Natural killer cell treated with Interleukin-12 subunit alpha and Interleukin-12 subunit beta and Interleukin-15 and Interleukin-18, amount 100 ng/mL, for 72 hours (primary cell): ENCODE results near the gene TARS3. TPM values are rescaled to one million over a fixed set of nuclear protein-coding genes. Genes with fewer than 3 reads are reported as not detected.
A peak's percentile ranks its signal among the peaks of the same experiment; 100 is the strongest.

Experiments used
- ATAC-seq, 2 donors: fragments of 150-1000 bp; cut with Tn5 transposase in 1 of 2; sonication (Bioruptor Pico), chemical (Tn5 transposase) in 1 of 2; 2 replicates each; pipeline ENCODE4 v1.10.0; 2021
- DNase-seq: peaks from one replicate; pipeline ENCODE4 v3.0.0; 2022; ENCODE audit warnings: low spot score
- H3K27ac Mint-ChIP-seq, 2 donors: 1 replicate in 1 of 2; 2 replicates in 1 of 2; pipeline ENCODE4 v1.8.0; 2022; ENCODE audit warnings: mixed read lengths in 2 of 2, mild to moderate bottlenecking in 1 of 2, moderate library complexity in 1 of 2
- H3K27me3 Mint-ChIP-seq, 2 donors: 1 replicate in 1 of 2; 2 replicates in 1 of 2; pipeline ENCODE4 v1.8.0; 2022; ENCODE audit warnings: mixed read lengths in 2 of 2
- H3K36me3 Mint-ChIP-seq: one replicate; pipeline ENCODE4 v1.8.0; 2022; ENCODE audit warnings: mixed read lengths
- H3K4me1 Mint-ChIP-seq, 2 donors: 1 replicate in 1 of 2; 2 replicates in 1 of 2; pipeline ENCODE4 v1.8.0; 2022; ENCODE audit warnings: low read depth in 2 of 2, mixed read lengths in 2 of 2, mild to moderate bottlenecking in 1 of 2
- H3K4me3 Mint-ChIP-seq: one replicate; pipeline ENCODE4 v1.8.0; 2022; ENCODE audit warnings: mixed read lengths
- H3K9me3 Mint-ChIP-seq: 2 replicates; pipeline ENCODE4 v1.8.0; 2022; ENCODE audit warnings: mixed read lengths
- total RNA-seq, 2 donors: library from RNA; stranded (reverse); gene quantifications; one replicate each; pipeline ENCODE4 v1.2.3, GENCODE V29; 2022

Gene TARS3
- total RNA-seq, 2 donors from 2014 or later, result 9.1 to 15.8 TPM

GRCh38 chr15:101686718-101687117, 37.6 kb downstream of the TARS3 start:
- ATAC-seq (no peak), DNase-seq (no peak)
- H3K4me3 Mint-ChIP-seq, result no peak overlapping the region
- no peak overlapping the region for H3K27ac Mint-ChIP-seq
- no peaks in the 10 kb centered on the region for H3K9me3 Mint-ChIP-seq
- no peaks in the 10 kb centered on the region for H3K27me3 Mint-ChIP-seq
- H3K36me3 Mint-ChIP-seq, result peaks cover 6% of the 10 kb centered on the region
- H3K4me1 Mint-ChIP-seq, result no peaks in the 10 kb centered on the region

- Mint-ChIP-seq H3K4me1 (no peaks in the 10 kb centered on the region), H3K27me3 (no peaks in the 10 kb centered on the region), H3K9me3 (no peaks in the 10 kb centered on the region), H3K27ac (no peak overlapping the region), H3K4me3 (no peak overlapping the region), H3K36me3 (peaks cover 14% of the 10 kb centered on the region)
- ATAC-seq, result no peak
- DNase-seq, result no peak
These were observed 39.4 kb downstream of the TARS3 start for GRCh38 chr15:101684877-101685276.

DNA sequence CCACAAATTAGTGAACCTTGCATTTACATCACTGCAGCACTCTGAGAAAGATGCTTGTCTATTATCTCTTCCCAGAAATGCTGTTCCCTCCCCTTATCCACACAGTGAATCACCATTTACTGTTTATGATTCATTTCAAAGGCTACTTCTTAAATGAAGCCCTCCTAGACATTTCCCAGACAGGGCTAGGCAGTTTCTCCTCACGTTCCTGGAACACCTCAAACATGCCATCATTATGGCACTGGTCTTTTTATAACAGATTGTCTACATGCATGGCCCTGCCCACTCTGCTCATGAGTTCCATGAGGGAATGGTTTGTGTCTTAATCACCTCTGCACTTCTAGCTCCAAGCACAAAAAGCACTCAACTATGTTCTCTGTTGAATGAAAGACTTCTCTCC, 39.9 kb downstream of the TARS3 start:
- DNase-seq, result no peak
- no peaks in the 10 kb centered on the region for H3K4me1 Mint-ChIP-seq
- ATAC-seq, result no peak
- H3K27me3 Mint-ChIP-seq, result no peaks in the 10 kb centered on the region
- H3K4me3 Mint-ChIP-seq, result no peak overlapping the region
- H3K36me3 Mint-ChIP-seq, result peaks cover 17% of the 10 kb centered on the region
- no peaks in the 10 kb centered on the region for H3K9me3 Mint-ChIP-seq
- no peak overlapping the region for H3K27ac Mint-ChIP-seq

GRCh38 chr15:101679806-101680205, 44.5 kb downstream of the TARS3 start:
- DNase-seq, result no peak
- peaks cover 23% of the 10 kb centered on the region for H3K36me3 Mint-ChIP-seq
- no peaks in the 10 kb centered on the region for H3K27me3 Mint-ChIP-seq
- H3K4me1 Mint-ChIP-seq, result peaks cover 0 to 9% of the 10 kb centered on the region in 2 donors
- no peak overlapping the region for H3K4me3 Mint-ChIP-seq
- no peaks in the 10 kb centered on the region for H3K9me3 Mint-ChIP-seq
- ATAC-seq, result no peak
- no peak overlapping the region for H3K27ac Mint-ChIP-seq

DNA sequence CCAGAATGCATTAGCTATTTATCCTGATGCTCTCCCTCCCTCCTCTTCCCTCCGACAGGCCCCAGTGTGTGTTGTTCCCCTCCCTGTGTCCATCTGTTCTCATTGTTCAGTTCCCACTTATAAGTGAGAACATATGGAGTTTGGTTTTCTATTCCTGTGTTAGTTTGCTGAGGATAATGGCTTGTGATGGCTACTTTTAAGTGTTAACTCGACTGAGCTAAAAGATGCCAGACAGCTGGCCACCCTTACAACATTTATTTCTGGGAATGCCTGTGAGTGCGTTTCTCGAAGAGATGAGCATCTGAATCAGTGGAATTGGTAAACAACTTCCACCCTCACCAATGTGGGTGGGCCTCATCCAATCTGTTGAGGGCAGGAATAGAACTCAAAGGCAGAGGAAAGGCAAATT, 47.3 kb downstream of the TARS3 start:
- H3K9me3 Mint-ChIP-seq, result no peaks in the 10 kb centered on the region
- peaks cover 0 to 14% of the 10 kb centered on the region in 2 donors for H3K4me1 Mint-ChIP-seq
- no peak overlapping the region for H3K4me3 Mint-ChIP-seq
- no peaks in the 10 kb centered on the region for H3K27me3 Mint-ChIP-seq
- H3K36me3 Mint-ChIP-seq, result peaks cover 29% of the 10 kb centered on the region
- DNase-seq (no peak), ATAC-seq (no peak)
- no peak overlapping the region for H3K27ac Mint-ChIP-seq

GRCh38 chr15:101675796-101676582, 48.3 kb downstream of the TARS3 start:
- Mint-ChIP-seq H3K27me3 (no peaks in the 10 kb centered on the region), H3K4me1 (peaks cover 0 to 14% of the 10 kb centered on the region in 2 donors), H3K9me3 (no peaks in the 10 kb centered on the region), H3K36me3 (peaks cover 22% of the 10 kb centered on the region), H3K27ac (peak overlapping the region in 1 of 2 donors; percentile 78), H3K4me3 (peak overlapping the region; percentile 83)
- DNase-seq (no peak), ATAC-seq (peak in 1 of 2 donors; percentile 83)

DNA sequence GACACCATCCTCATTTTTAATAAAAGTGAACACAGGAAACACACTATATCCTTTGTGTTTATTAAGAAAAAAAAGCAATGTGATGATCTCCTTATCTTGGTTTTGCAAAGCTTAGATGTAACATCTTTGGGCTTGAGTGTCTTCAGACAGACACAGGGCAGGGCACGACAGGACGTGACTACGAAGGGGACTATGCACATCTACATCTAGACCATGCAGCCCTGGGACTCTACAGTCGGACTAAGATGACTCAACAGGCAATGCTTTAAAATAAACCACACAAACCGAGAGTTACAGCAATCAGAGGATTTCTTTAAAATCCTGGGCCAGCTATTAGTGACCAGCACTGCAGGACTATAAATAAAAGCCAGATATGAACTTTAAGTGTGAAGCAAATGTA, 49.3 kb downstream of the TARS3 start:
- peak in 1 of 2 donors; percentile 82 for ATAC-seq
- H3K36me3 Mint-ChIP-seq, result peaks cover 25% of the 10 kb centered on the region
- H3K27me3 Mint-ChIP-seq, result no peaks in the 10 kb centered on the region
- no peaks in the 10 kb centered on the region for H3K9me3 Mint-ChIP-seq
- H3K27ac Mint-ChIP-seq, result peak overlapping the region in 1 of 2 donors; percentile 78
- peaks cover 0 to 14% of the 10 kb centered on the region in 2 donors for H3K4me1 Mint-ChIP-seq
- no peak for DNase-seq
- peak overlapping the region; percentile 83 for H3K4me3 Mint-ChIP-seq

DNA sequence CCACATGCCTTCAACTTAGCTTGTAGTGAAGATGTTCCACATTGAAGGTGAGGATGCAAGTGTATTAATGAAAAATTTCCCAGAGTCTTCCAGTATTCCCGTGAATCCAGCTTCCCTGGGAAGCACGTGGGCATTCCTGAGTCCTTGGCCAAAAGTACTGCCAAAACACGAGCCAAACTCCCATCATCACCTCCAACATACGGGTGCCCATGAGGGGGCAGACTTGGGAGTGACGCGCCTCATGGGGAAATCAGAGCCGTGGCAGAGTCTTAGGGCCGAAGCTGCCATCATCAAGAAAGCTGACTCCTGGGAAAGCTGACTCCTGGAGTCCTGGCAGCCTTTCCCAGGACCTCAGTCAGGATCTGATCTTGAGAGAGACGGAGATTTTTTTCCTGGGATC, 52.0 kb downstream of the TARS3 start:
- H3K4me3 Mint-ChIP-seq, result no peak overlapping the region
- peaks cover 3 to 14% of the 10 kb centered on the region in 2 donors for H3K4me1 Mint-ChIP-seq
- peaks cover 25% of the 10 kb centered on the region for H3K36me3 Mint-ChIP-seq
- ATAC-seq (no peak), DNase-seq (no peak)
- no peak overlapping the region for H3K27ac Mint-ChIP-seq
- no peaks in the 10 kb centered on the region for H3K27me3 Mint-ChIP-seq
- H3K9me3 Mint-ChIP-seq, result no peaks in the 10 kb centered on the region

- Mint-ChIP-seq H3K4me3 (no peak overlapping the region), H3K9me3 (no peaks in the 10 kb centered on the region)
- DNase-seq, result no peak
These were observed 54.5 kb downstream of the TARS3 start for GRCh38 chr15:101669744-101670143.

DNA sequence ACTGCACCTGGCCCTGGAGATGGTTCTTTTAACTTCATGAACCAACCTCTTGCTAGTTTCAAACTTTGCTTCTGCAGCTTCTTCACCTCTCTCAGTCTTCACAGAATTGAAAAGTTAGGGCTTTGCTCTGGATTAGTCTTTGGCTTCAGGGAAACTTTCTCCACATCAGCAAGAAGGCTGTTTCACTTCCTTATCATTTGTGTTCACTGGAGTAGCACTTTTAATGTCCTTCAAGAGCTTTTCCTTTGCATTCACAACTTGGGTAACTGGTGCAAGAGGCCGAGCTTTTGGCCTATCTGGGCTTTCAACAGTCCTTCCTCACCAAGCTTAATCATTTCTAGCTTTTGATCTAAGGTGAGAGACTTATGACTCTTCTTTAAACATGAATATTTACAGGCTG, 56.4 kb downstream of the TARS3 start:
- ATAC-seq (no peak), DNase-seq (no peak)
- no peaks in the 10 kb centered on the region for H3K27me3 Mint-ChIP-seq
- peaks cover 0 to 3% of the 10 kb centered on the region in 2 donors for H3K4me1 Mint-ChIP-seq
- peaks cover 19% of the 10 kb centered on the region for H3K36me3 Mint-ChIP-seq
- no peak overlapping the region for H3K4me3 Mint-ChIP-seq
- no peaks in the 10 kb centered on the region for H3K9me3 Mint-ChIP-seq
- no peak overlapping the region for H3K27ac Mint-ChIP-seq

More at GRCh38 chr15:101669744-101670143, 54.5 kb downstream of the TARS3 start:
- peaks cover 25% of the 10 kb centered on the region for H3K36me3 Mint-ChIP-seq
- ATAC-seq, result no peak
- peak overlapping the region in 1 of 2 donors; percentile 48 for H3K27ac Mint-ChIP-seq
- no peaks in the 10 kb centered on the region for H3K27me3 Mint-ChIP-seq
- H3K4me1 Mint-ChIP-seq, result peaks cover 3 to 5% of the 10 kb centered on the region in 2 donors

DNA sequence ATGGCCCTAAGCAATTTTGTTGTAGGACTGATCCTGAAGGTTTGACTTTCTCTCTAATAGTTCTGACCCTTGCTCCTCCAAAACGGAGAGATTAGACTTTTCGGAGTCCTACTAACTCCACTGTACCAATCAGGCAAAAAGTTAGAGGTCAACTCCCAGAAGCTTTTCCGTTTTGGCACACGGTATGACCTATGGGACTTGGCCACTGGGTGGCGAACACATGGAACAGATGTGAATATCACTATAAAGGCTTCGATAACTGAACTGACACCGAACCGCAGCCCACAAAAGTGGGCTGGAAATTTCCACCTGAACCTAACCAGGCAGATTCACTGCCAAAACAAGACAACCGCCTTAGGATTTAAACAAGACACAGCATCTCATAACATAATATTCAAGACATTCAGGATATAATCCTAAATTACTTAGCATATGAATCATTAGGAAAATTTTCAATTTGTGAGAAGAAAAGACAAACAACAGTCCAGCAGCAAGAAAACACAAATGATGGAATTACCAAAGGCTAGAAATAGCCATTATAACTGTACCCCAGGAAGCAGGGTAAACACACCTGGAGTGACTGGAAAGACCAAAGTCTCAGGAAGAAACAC, 59.9 kb downstream of the TARS3 start:
- Mint-ChIP-seq H3K27me3 (no peaks in the 10 kb centered on the region), H3K27ac (no peak overlapping the region), H3K36me3 (peaks cover 11% of the 10 kb centered on the region), H3K9me3 (no peaks in the 10 kb centered on the region), H3K4me3 (no peak overlapping the region), H3K4me1 (peaks cover 0 to under 1% of the 10 kb centered on the region in 2 donors)
- no peak for ATAC-seq
- no peak for DNase-seq

GRCh38 chr15:101662203-101662602, 62.1 kb downstream of the TARS3 start:
- DNase-seq (no peak), ATAC-seq (no peak)
- Mint-ChIP-seq H3K27ac (no peak overlapping the region), H3K27me3 (no peaks in the 10 kb centered on the region), H3K36me3 (peaks cover 6% of the 10 kb centered on the region), H3K4me3 (no peak overlapping the region), H3K9me3 (no peaks in the 10 kb centered on the region), H3K4me1 (no peaks in the 10 kb centered on the region)

DNA sequence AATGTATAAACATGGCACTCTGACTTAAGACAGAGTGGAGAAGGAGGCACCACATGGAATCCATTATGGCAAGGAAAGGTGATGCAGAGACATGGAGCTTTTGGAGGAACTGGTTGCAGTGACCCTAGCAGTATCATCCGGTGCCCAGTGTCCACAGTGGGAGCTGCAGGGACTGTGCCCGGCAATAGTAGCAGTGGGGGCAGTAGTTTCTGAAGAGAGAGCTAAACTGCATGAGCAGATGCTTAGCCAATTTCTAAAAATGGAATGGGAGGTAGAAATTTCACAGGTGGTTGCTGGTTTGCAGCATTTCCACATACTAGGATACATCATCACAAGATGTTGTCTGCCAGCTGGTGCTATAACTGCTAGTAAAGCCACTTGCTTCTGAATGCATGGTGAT, 64.3 kb downstream of the TARS3 start:
- Mint-ChIP-seq H3K4me1 (no peaks in the 10 kb centered on the region), H3K9me3 (no peaks in the 10 kb centered on the region), H3K27ac (no peak overlapping the region), H3K27me3 (no peaks in the 10 kb centered on the region), H3K4me3 (no peak overlapping the region), H3K36me3 (peaks cover 6% of the 10 kb centered on the region)
- no peak for ATAC-seq
- DNase-seq, result no peak

DNA sequence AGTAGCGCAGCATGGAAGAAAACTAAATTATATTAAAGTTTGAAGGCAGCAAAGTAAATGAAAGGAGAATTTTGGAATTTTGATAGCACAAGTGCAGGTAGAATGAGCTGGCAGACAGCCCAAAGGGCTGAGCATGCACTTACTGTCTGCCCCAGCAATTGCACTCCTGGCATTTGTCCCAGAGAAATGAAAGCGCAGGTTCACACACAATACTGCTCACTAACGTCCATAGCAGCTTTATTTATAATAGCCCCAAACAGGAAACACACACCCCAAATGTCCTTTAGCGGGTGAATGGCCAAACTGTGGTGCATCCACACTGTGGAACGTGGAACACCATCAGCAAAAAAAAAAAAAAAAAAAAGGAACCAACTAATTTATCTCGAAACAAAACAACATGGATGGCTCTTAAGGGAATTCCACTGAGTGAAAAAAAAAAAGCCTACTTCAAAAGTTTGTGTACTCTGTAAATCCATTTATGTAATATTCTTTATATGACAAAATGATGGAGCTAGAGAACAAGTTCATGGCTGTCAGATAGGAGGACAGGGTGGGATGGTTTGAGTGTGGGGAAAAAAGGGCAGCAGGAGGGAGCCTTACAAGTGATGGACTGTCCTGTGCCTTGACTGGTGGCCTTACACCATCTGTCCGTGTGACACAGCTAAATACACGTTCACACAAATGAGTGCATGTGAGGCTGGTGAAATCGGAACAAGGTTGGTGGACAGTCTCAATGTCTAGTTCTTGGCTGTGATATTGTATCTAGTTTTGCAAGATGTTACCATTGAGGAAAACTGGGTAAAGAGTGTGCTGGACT, 66.1 kb downstream of the TARS3 start:
- no peak for ATAC-seq
- H3K4me3 Mint-ChIP-seq, result no peak overlapping the region
- no peaks in the 10 kb centered on the region for H3K36me3 Mint-ChIP-seq
- H3K9me3 Mint-ChIP-seq, result no peaks in the 10 kb centered on the region
- no peak overlapping the region for H3K27ac Mint-ChIP-seq
- H3K27me3 Mint-ChIP-seq, result no peaks in the 10 kb centered on the region
- no peak for DNase-seq
- H3K4me1 Mint-ChIP-seq, result peaks cover 4 to 5% of the 10 kb centered on the region in 2 donors
